ENCODE measurements around the gene BDH2.

The BDH2 gene

GRCh38 chr4:103136671-103137445 is 37.2 kb upstream of the BDH2 start:
- ChIA-PET CTCF (no interaction called here), POLR2A (no interaction called here)
- no peak overlapping the region for H3K4me3 ChIP-seq (ENCODE audit: low read depth, low read length)
- TF ChIP-seq ZNF560 (tag by site-specific recombination; IDR thresholded peaks at IDR 0.05; ENCODE audit: borderline replicate concordance) (no peak), ZNF544 (tag by site-specific recombination; IDR thresholded peaks at IDR 0.05) (no peak), MEIS1 (CRISPR knock-in tag; IDR thresholded peaks at IDR 0.05; ENCODE audit: borderline replicate concordance) (no peak), YY1 (tag by site-specific recombination; IDR thresholded peaks at IDR 0.05) (no peak), ZNF157 (tag by site-specific recombination; IDR thresholded peaks at IDR 0.05) (no peak), GLI4 (tag by site-specific recombination; IDR thresholded peaks at IDR 0.05) (no peak)
- H3K27ac ChIP-seq (ENCODE audit: extremely low read depth, low read depth, low read length) = no peak overlapping the region
- no peaks in the 10 kb centered on the region for H3K4me1 ChIP-seq (ENCODE audit: control insufficient read depth, insufficient read depth, low read length)
- H3K36me3 ChIP-seq (ENCODE audit: control insufficient read depth in 2 of 2, insufficient read depth in 1 of 2, low read length in 2 of 2) = peaks cover 21 to 81% of the 10 kb centered on the region in 2 experiments
- no peaks in the 10 kb centered on the region for H3K9me3 ChIP-seq (ENCODE audit: control insufficient read depth, insufficient read depth, low read depth, low read length)

DNA sequence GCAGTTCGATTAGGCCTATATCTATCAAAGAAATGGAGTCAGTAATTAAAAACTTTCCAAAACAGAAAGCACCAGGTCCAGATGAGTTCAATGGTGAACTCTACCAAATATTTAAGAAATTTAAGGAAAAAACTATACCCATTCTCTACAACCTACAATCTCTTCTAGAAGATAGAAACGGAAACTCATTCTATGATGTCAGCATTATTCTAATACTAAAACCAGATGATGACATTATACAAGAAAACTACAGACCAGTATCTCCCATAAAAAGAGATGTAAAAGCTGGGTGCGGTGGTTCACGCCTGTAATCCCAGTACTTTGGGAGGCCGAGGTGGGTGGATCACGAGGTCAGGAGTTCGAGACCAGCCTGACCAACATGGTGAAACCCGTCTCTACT is 29.5 kb upstream of the BDH2 start:
- TF ChIP-seq ATF2 (tag by site-specific recombination; IDR thresholded peaks at IDR 0.05; ENCODE audit: low read depth) = no peak
- TF ChIP-seq ZNF549 (tag by site-specific recombination; IDR thresholded peaks at IDR 0.05) = no peak
- no peak for TF ChIP-seq SP3 (tag by site-specific recombination; IDR thresholded peaks at IDR 0.05)
- no peak for TF ChIP-seq ZNF776 (tag by site-specific recombination; IDR thresholded peaks at IDR 0.05; ENCODE audit: borderline replicate concordance)
- TF ChIP-seq OSR2 (tag by site-specific recombination; IDR thresholded peaks at IDR 0.05) = no peak
- TF ChIP-seq ZNF112 (tag by site-specific recombination; IDR thresholded peaks at IDR 0.05) = no peak
- no peak for TF ChIP-seq KLF17 (tag by site-specific recombination; IDR thresholded peaks at IDR 0.05)
- TF ChIP-seq ZNF558 (tag by site-specific recombination; IDR thresholded peaks at IDR 0.05) = no peak
- no peak for TF ChIP-seq ZNF624 (tag by site-specific recombination; IDR thresholded peaks at IDR 0.05)
- no peak for TF ChIP-seq ZNF174 (tag by site-specific recombination; IDR thresholded peaks at IDR 0.05)
- no peak for TF ChIP-seq ZNF426 (tag by site-specific recombination; IDR thresholded peaks at IDR 0.05)
- TF ChIP-seq ZNF48 (tag by site-specific recombination; IDR thresholded peaks at IDR 0.05) = no peak
- TF ChIP-seq ZBTB21 (tag by site-specific recombination; IDR thresholded peaks at IDR 0.05) = no peak
- TF ChIP-seq ZNF677 (tag by site-specific recombination; IDR thresholded peaks at IDR 0.05) = no peak
- TF ChIP-seq ZNF398 (tag by site-specific recombination; IDR thresholded peaks at IDR 0.05) = no peak
- H3K27ac ChIP-seq (ENCODE audit: extremely low read depth, low read depth, low read length) = no peak overlapping the region
- H3K36me3 ChIP-seq (ENCODE audit: control insufficient read depth in 2 of 2, insufficient read depth in 1 of 2, low read length in 2 of 2) = peaks cover 10 to 60% of the 10 kb centered on the region in 2 experiments
- ChIA-PET CTCF (no interaction called here), POLR2A (no interaction called here)
- H3K4me3 ChIP-seq (ENCODE audit: low read depth, low read length) = no peak overlapping the region
- no peaks in the 10 kb centered on the region for H3K4me1 ChIP-seq (ENCODE audit: control insufficient read depth, insufficient read depth, low read length)
- no peaks in the 10 kb centered on the region for H3K9me3 ChIP-seq (ENCODE audit: control insufficient read depth, insufficient read depth, low read depth, low read length)
